Kidney epithelial cell (primary cell): Measurements from ENCODE around the gene APC2. TPM values are rescaled to one million over a fixed set of nuclear protein-coding genes. Genes with fewer than 3 reads are reported as not detected.

Source experiments
- DNase-seq: peaks from one replicate; pipeline ENCODE4 v3.0.0-alpha.2; 2010; ENCODE audit warnings: low read depth
- H3K27me3 ChIP-seq: 2 replicates; pipeline ENCODE4 v1.6.0; 2011; ENCODE audit warnings: low read length; ENCODE audit not compliant: control insufficient read depth, insufficient read depth
- H3K36me3 ChIP-seq: 2 replicates; pipeline ENCODE4 v1.5.1; 2011; ENCODE audit warnings: low read length; ENCODE audit not compliant: control insufficient read depth, insufficient read depth
- H3K4me3 ChIP-seq: 2 replicates; pipeline ENCODE4 v1.5.1; 2011; ENCODE audit warnings: low read depth, mild to moderate bottlenecking, control low read depth, low read length
- CTCF ChIP-seq: IDR thresholded peaks from 2 replicates; pipeline ENCODE4 v1.5.1; 2011; ENCODE audit warnings: mild to moderate bottlenecking, moderate library complexity, low read length, control low read depth, inconsistent platforms; ENCODE audit not compliant: insufficient read depth, poor library complexity, severe bottlenecking
- total RNA-seq: library from RNA; depleted of rRNA; stranded (reverse); fragments of >200 nt; gene quantifications from 2 replicates; pipeline ENCODE4 v1.2.3, GENCODE V29; 2015

APC2 gene
- total RNA-seq, 1 donor from 2014 or later: not detected

GRCh38 chr19:1466461-1467214 is 16.7 kb downstream of the APC2 start:
- H3K4me3 ChIP-seq: no peak overlapping the region
- H3K36me3 ChIP-seq: no peaks in the 10 kb centered on the region
- H3K27me3 ChIP-seq: peaks cover 62% of the 10 kb centered on the region
- no peak for TF ChIP-seq CTCF
- DNase-seq: no peak

- DNase-seq: no peak
- peaks cover 67% of the 10 kb centered on the region for H3K27me3 ChIP-seq
- TF ChIP-seq CTCF: no peak
- H3K4me3 ChIP-seq: no peak overlapping the region
- H3K36me3 ChIP-seq: no peaks in the 10 kb centered on the region
These were observed 17.2 kb downstream of the APC2 start for GRCh38 chr19:1467215-1467489.

- no peaks in the 10 kb centered on the region for H3K36me3 ChIP-seq
- peaks cover 72% of the 10 kb centered on the region for H3K27me3 ChIP-seq
- DNase-seq: no peak
- no peak for TF ChIP-seq CTCF
- H3K4me3 ChIP-seq: no peak overlapping the region
These were observed 17.8 kb downstream of the APC2 start for GRCh38 chr19:1467490-1468273.

- no peak for DNase-seq
- Histone ChIP-seq H3K27me3 (peaks cover 79% of the 10 kb centered on the region), H3K36me3 (no peaks in the 10 kb centered on the region), H3K4me3 (no peak overlapping the region)
- TF ChIP-seq CTCF: no peak
These were observed 18.4 kb downstream of the APC2 start for GRCh38 chr19:1468274-1468820.

- Histone ChIP-seq H3K36me3 (no peaks in the 10 kb centered on the region), H3K4me3 (no peak overlapping the region), H3K27me3 (peaks cover 82% of the 10 kb centered on the region)
- no peak for DNase-seq
- no peak for TF ChIP-seq CTCF
These were observed 18.9 kb downstream of the APC2 start for GRCh38 chr19:1468821-1469254.
